Left ventricle myocardium inferior (tissue), 1 donor: ENCODE results near the gene LMCD1. TPM values are rescaled to one million over a fixed set of nuclear protein-coding genes. Genes with fewer than 3 reads are reported as not detected.
A peak's percentile ranks its signal among the peaks of the same experiment; 100 is the strongest.

Experiments
- DNase-seq: peaks from one replicate; pipeline ENCODE4 v3.0.0-alpha.2; 2020
- H3K27ac ChIP-seq: fragments of 200-600 bp; replicated peaks from 2 replicates; pipeline ENCODE4 v1.8.0; 2021
- H3K27me3 ChIP-seq: fragments of 200-600 bp; 2 replicates; pipeline ENCODE4 v1.8.0; 2021; ENCODE audit warnings: low read depth
- H3K36me3 ChIP-seq: fragments of 200-600 bp; 2 replicates; pipeline ENCODE4 v1.8.0; 2021
- H3K4me1 ChIP-seq: fragments of 200-600 bp; 2 replicates; pipeline ENCODE4 v1.8.0; 2021
- H3K4me3 ChIP-seq: fragments of 200-600 bp; 2 replicates; pipeline ENCODE4 v1.8.0; 2021; ENCODE audit warnings: mild to moderate bottlenecking, moderate library complexity
- H3K9me3 ChIP-seq: fragments of 200-600 bp; replicated peaks from 2 replicates; pipeline ENCODE4 v1.8.0; 2021
- intact Hi-C: fragments of 100-400 bp; cut with micrococcal nuclease; formaldehyde crosslinking; loops from one replicate; pipeline ENCODE4 v1.11.0; 2022
- total RNA-seq: library from RNA; stranded (reverse); fragmentation: NEBNext Ultra II Directional; extraction: Animal tissue kit (Norgen Biotek cat#: 25700); gene quantifications from one replicate; pipeline ENCODE4 v1.2.1, GENCODE V29; 2021
- TF ChIP-seq, protein P1 (sequence below): fragments of 200-600 bp; IDR thresholded peaks from 2 replicates; pipeline ENCODE4 v1.8.0; 2021; ENCODE audit warnings: antibody characterized with exemption, mild to moderate bottlenecking, borderline replicate concordance
- donor health status: DM: no; HTN: yes; CAD: no; lungs with severe emphysema.

The LMCD1 gene
- total RNA-seq, 1 donor from 2014 or later, result 72.9 TPM

DNA sequence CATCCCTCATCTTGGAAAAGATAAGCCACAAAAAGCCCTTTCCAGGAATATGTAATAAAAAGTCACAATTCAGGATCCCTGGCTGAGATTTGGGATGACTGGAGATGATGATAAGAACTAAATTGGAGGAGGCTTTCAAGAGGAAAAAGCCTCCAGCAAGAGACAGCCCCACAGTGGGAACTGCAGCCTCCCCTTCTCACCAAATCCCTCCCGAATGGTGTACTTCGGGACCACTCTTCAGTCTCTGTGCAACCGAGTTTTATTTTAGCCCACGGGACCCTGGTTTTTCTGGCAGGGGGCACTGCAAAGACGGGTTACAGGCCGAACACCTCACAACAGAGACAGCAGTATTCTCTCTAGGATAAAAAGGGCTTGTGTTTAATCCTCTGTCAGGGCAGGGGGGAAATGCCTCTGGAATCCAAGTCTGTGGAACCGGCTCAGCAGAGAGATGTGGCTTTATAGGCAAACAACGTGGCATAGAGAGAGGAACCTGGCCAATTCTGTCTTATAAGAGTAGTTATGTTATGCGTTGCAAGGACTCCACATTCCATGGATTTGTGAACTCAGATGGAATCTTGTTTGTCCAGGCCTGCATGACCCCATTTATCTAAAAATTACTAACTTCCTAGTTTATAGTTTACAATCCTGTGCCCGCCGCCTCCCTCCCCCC is 1.2 kb upstream of the LMCD1 start:
- intact Hi-C loops, result no loop called here
- TF ChIP-seq, protein P1, sequence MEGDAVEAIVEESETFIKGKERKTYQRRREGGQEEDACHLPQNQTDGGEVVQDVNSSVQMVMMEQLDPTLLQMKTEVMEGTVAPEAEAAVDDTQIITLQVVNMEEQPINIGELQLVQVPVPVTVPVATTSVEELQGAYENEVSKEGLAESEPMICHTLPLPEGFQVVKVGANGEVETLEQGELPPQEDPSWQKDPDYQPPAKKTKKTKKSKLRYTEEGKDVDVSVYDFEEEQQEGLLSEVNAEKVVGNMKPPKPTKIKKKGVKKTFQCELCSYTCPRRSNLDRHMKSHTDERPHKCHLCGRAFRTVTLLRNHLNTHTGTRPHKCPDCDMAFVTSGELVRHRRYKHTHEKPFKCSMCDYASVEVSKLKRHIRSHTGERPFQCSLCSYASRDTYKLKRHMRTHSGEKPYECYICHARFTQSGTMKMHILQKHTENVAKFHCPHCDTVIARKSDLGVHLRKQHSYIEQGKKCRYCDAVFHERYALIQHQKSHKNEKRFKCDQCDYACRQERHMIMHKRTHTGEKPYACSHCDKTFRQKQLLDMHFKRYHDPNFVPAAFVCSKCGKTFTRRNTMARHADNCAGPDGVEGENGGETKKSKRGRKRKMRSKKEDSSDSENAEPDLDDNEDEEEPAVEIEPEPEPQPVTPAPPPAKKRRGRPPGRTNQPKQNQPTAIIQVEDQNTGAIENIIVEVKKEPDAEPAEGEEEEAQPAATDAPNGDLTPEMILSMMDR, result no peak
- peak overlapping the region; percentile 67 for H3K4me3 ChIP-seq
- H3K27me3 ChIP-seq, result no peaks in the 10 kb centered on the region
- no peaks in the 10 kb centered on the region for H3K36me3 ChIP-seq
- DNase-seq, result no peak
- peaks cover 67% of the 10 kb centered on the region for H3K4me1 ChIP-seq
- no peaks in the 10 kb centered on the region for H3K9me3 ChIP-seq
- H3K27ac ChIP-seq, result peak overlapping the region; percentile 88

- Histone ChIP-seq H3K36me3 (no peaks in the 10 kb centered on the region), H3K9me3 (no peaks in the 10 kb centered on the region), H3K4me1 (peaks cover 72% of the 10 kb centered on the region), H3K27me3 (no peaks in the 10 kb centered on the region), H3K27ac (peak overlapping the region; percentile 88), H3K4me3 (peak overlapping the region; percentile 67)
- intact Hi-C loops, result no loop called here
- no peak for DNase-seq
- TF ChIP-seq, protein P1, result no peak
Observed at GRCh38 chr3:8500989-8501370, 643 bp upstream of the LMCD1 start.

GRCh38 chr3:8503461-8503860 is 1.8 kb downstream of the LMCD1 start:
- Histone ChIP-seq H3K27ac (peak overlapping the region; percentile 87), H3K4me1 (peaks cover 88% of the 10 kb centered on the region), H3K4me3 (peak overlapping the region; percentile 67), H3K9me3 (no peaks in the 10 kb centered on the region), H3K27me3 (no peaks in the 10 kb centered on the region), H3K36me3 (no peaks in the 10 kb centered on the region)
- intact Hi-C loops, result no loop called here
- no peak for DNase-seq
- TF ChIP-seq, protein P1, result no peak

GRCh38 chr3:8503871-8504610 is 2.4 kb downstream of the LMCD1 start:
- H3K27ac ChIP-seq, result peak overlapping the region; percentile 87
- H3K4me1 ChIP-seq, result peaks cover 88% of the 10 kb centered on the region
- H3K9me3 ChIP-seq, result no peaks in the 10 kb centered on the region
- H3K4me3 ChIP-seq, result peak overlapping the region; percentile 67
- H3K36me3 ChIP-seq, result no peaks in the 10 kb centered on the region
- intact Hi-C loops, result no loop called here
- TF ChIP-seq, protein P1, result no peak
- DNase-seq, result no peak
- H3K27me3 ChIP-seq, result no peaks in the 10 kb centered on the region

- Histone ChIP-seq H3K9me3 (no peaks in the 10 kb centered on the region), H3K4me1 (peaks cover 88% of the 10 kb centered on the region), H3K36me3 (no peaks in the 10 kb centered on the region), H3K27ac (peak overlapping the region; percentile 87), H3K27me3 (no peaks in the 10 kb centered on the region), H3K4me3 (peak overlapping the region; percentile 67)
- DNase-seq, result no peak
- intact Hi-C loops, result no loop called here
- TF ChIP-seq, protein P1, result no peak
Observed at GRCh38 chr3:8504611-8504973, 3.0 kb downstream of the LMCD1 start.
